ENCODE results near the gene GSAP. TPM values are rescaled to one million over a fixed set of nuclear protein-coding genes. Genes with fewer than 3 reads are reported as not detected.
A peak's percentile ranks its signal among the peaks of the same experiment; 100 is the strongest.

The GSAP gene
- total and polyA plus RNA-seq, 5 donors from 2014 or later = 1.1 to 6.8 (median 3.2) TPM

DNA sequence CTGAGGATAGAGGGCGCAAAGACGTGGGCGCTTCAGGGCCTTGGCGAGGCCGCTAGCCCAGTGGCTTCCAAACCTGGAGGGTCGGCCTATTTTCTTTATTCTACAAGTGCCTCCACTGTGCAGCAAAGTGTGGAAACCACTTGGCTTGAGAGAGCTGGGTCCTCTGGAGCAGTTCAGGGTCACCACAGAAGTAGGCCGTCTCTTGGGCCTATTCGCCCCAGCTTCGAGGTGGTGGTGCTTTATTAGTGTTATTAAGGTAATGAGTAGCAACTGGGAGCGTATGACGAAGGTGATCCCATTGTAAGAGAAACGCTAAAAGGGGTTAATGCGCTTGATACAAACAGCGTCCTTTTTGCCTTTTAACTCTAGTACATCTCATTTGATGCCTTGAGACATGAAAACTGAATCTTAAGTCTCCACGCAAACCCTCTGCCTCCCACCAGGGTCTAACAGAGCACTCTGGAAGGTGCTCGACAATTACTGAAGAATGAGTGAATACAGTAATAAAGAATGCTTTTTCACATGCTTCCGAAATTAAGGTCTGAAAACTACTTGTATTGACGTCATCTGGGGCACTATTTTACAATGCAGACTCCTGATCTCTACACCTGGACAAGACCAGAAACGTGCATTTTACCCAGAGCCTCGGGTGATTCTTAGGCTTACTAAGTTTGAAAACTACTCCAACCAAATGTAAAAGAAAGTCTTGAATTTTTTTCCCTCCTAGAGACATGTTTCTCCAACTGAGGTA lies 647 bp upstream of the GSAP start:
- Mint-ChIP-seq H3K27ac (peak overlapping the region; percentile 66 to 89 (median 67)), H3K4me3 (peak overlapping the region; percentile 82 to 87 (median 84)), H3K36me3 (no peaks in the 10 kb centered on the region), H3K27me3 (peaks cover 48% of the 10 kb centered on the region), H3K4me1 (peaks cover 14 to 24% (median 20%) of the 10 kb centered on the region in 4 donors), H3K9me3 (no peaks in the 10 kb centered on the region)
- H3K36me3 ChIP-seq (ENCODE audit: control insufficient read depth, insufficient read depth, low read length) = no peaks in the 10 kb centered on the region
- no peak for ATAC-seq (ENCODE audit: low read depth in 2 of 2)
- H3K27me3 ChIP-seq (ENCODE audit: control insufficient read depth, insufficient read depth, low read length) = peaks cover 17% of the 10 kb centered on the region
- H3K27ac ChIP-seq (ENCODE audit: insufficient read depth, low read length, poor library complexity, severe bottlenecking) = peak overlapping the region; percentile 27
- DNase-seq = peak in 1 of 3 donors; percentile 4
- H3K9me3 ChIP-seq (ENCODE audit: control insufficient read depth in 2 of 2, low read length in 2 of 2) = no peaks in the 10 kb centered on the region
- peak overlapping the region; percentile 56 for H3K4me3 ChIP-seq (ENCODE audit: low read depth, low read length)
- peaks cover 17% of the 10 kb centered on the region for H3K4me1 ChIP-seq (ENCODE audit: control insufficient read depth, insufficient read depth, low read length, poor library complexity, severe bottlenecking)

DNA sequence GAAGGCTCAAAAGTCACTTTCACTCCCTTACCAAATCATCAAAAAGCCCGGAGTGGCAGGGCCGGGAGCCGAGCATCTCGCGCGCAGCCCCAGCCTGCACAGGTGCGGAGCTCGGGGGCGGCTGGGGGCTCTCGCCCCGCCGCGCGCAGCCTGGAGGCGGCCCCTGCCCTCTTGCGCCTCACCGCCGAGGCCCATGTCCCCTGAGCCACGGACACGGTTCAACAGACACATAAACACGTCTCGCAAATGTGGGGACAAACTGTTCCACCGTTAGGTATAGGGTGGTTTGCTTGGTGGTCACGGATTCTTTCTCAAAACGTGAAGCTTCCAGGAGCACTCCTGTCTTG lies 700 bp downstream of the GSAP start:
- Histone ChIP-seq H3K4me3 (ENCODE audit: low read depth, low read length) (peak overlapping the region; percentile 63), H3K9me3 (ENCODE audit: control insufficient read depth in 2 of 2, low read length in 2 of 2) (no peaks in the 10 kb centered on the region), H3K27ac (ENCODE audit: insufficient read depth, low read length, poor library complexity, severe bottlenecking) (peak overlapping the region; percentile 27), H3K36me3 (ENCODE audit: control insufficient read depth, insufficient read depth, low read length) (no peaks in the 10 kb centered on the region), H3K4me1 (ENCODE audit: control insufficient read depth, insufficient read depth, low read length, poor library complexity, severe bottlenecking) (peaks cover 17% of the 10 kb centered on the region), H3K27me3 (ENCODE audit: control insufficient read depth, insufficient read depth, low read length) (peaks cover 17% of the 10 kb centered on the region)
- peak overlapping the region in 2 of 3 donors; percentile 46 to 86 for H3K27ac Mint-ChIP-seq
- H3K27me3 Mint-ChIP-seq = peaks cover 53% of the 10 kb centered on the region
- peak overlapping the region; percentile 78 to 91 (median 84) for H3K4me3 Mint-ChIP-seq
- no peaks in the 10 kb centered on the region for H3K36me3 Mint-ChIP-seq
- H3K9me3 Mint-ChIP-seq = no peaks in the 10 kb centered on the region
- H3K4me1 Mint-ChIP-seq = peaks cover 18 to 27% (median 22%) of the 10 kb centered on the region in 4 donors
- DNase-seq (peak in 2 of 3 donors; percentile 12 to 29), ATAC-seq (ENCODE audit: low read depth in 2 of 2) (peak; percentile 30 to 38)

DNA sequence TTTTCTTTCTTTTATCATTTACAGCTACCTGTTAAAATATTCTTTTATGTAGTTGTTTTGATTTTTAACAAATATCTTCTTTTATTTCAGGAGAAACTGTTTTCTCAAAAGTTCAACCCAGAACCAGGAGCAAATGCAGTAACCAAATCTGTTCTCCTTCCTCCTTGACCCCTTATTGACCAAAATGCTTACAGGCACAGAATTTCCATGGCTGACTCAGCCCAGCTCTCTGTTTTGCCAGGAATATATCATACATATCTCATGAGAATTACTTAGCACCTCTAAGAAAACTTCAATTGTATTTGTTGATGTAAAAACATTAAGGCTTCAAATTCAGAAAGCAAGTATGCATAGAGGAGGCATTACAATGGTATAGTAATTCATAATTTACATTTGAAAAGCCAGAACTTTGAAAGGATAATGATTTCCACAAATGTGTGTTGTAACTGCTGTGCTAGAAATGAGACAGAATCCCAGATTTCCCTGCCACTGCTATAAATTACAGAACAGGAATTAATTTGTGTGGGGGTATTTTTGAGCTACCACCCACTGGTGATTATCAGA lies 2.2 kb downstream of the GSAP start:
- Histone ChIP-seq H3K27ac (ENCODE audit: insufficient read depth, low read length, poor library complexity, severe bottlenecking) (no peak overlapping the region), H3K27me3 (ENCODE audit: control insufficient read depth, insufficient read depth, low read length) (peaks cover 14% of the 10 kb centered on the region), H3K9me3 (ENCODE audit: control insufficient read depth in 2 of 2, low read length in 2 of 2) (no peaks in the 10 kb centered on the region), H3K4me3 (ENCODE audit: low read depth, low read length) (no peak overlapping the region), H3K36me3 (ENCODE audit: control insufficient read depth, insufficient read depth, low read length) (no peaks in the 10 kb centered on the region), H3K4me1 (ENCODE audit: control insufficient read depth, insufficient read depth, low read length, poor library complexity, severe bottlenecking) (peaks cover 17% of the 10 kb centered on the region)
- DNase-seq = no peak
- peak overlapping the region in 1 of 3 donors; percentile 42 for H3K27ac Mint-ChIP-seq
- no peak for ATAC-seq (ENCODE audit: low read depth in 2 of 2)
- H3K4me3 Mint-ChIP-seq = peak overlapping the region; percentile 4 to 64 (median 38)
- H3K9me3 Mint-ChIP-seq = no peaks in the 10 kb centered on the region
- peaks cover 18 to 27% (median 22%) of the 10 kb centered on the region in 4 donors for H3K4me1 Mint-ChIP-seq
- peaks cover 59% of the 10 kb centered on the region for H3K27me3 Mint-ChIP-seq
- H3K36me3 Mint-ChIP-seq = no peaks in the 10 kb centered on the region

- DNase-seq (no peak), ATAC-seq (ENCODE audit: low read depth in 2 of 2) (no peak)
- no peak overlapping the region for H3K27ac Mint-ChIP-seq
- no peaks in the 10 kb centered on the region for H3K36me3 Mint-ChIP-seq
- peaks cover 15 to 27% (median 22%) of the 10 kb centered on the region in 4 donors for H3K4me1 Mint-ChIP-seq
- peaks cover 12% of the 10 kb centered on the region for H3K27me3 ChIP-seq (ENCODE audit: control insufficient read depth, insufficient read depth, low read length)
- no peaks in the 10 kb centered on the region for H3K9me3 Mint-ChIP-seq
- no peaks in the 10 kb centered on the region for H3K36me3 ChIP-seq (ENCODE audit: control insufficient read depth, insufficient read depth, low read length)
- H3K27me3 Mint-ChIP-seq = peaks cover 58% of the 10 kb centered on the region
- no peak overlapping the region for H3K27ac ChIP-seq (ENCODE audit: insufficient read depth, low read length, poor library complexity, severe bottlenecking)
- H3K4me3 Mint-ChIP-seq = peak overlapping the region in 1 of 4 donors; percentile 68
- peaks cover 17% of the 10 kb centered on the region for H3K4me1 ChIP-seq (ENCODE audit: control insufficient read depth, insufficient read depth, low read length, poor library complexity, severe bottlenecking)
- no peak overlapping the region for H3K4me3 ChIP-seq (ENCODE audit: low read depth, low read length)
- H3K9me3 ChIP-seq (ENCODE audit: control insufficient read depth in 2 of 2, low read length in 2 of 2) = no peaks in the 10 kb centered on the region
Observed at GRCh38 chr7:77413128-77413527, 3.0 kb downstream of the GSAP start.

GRCh38 chr7:77409739-77410547 lies 6.2 kb downstream of the GSAP start:
- DNase-seq = no peak
- H3K4me3 ChIP-seq (ENCODE audit: low read depth, low read length) = no peak overlapping the region
- H3K36me3 ChIP-seq (ENCODE audit: control insufficient read depth, insufficient read depth, low read length) = no peaks in the 10 kb centered on the region
- Mint-ChIP-seq H3K27me3 (peaks cover 57% of the 10 kb centered on the region), H3K4me3 (no peak overlapping the region), H3K27ac (no peak overlapping the region), H3K9me3 (no peaks in the 10 kb centered on the region), H3K36me3 (no peaks in the 10 kb centered on the region), H3K4me1 (peaks cover 10 to 19% (median 18%) of the 10 kb centered on the region in 4 donors)
- no peak overlapping the region for H3K27ac ChIP-seq (ENCODE audit: insufficient read depth, low read length, poor library complexity, severe bottlenecking)
- peaks cover 5% of the 10 kb centered on the region for H3K27me3 ChIP-seq (ENCODE audit: control insufficient read depth, insufficient read depth, low read length)
- no peaks in the 10 kb centered on the region for H3K9me3 ChIP-seq (ENCODE audit: control insufficient read depth in 2 of 2, low read length in 2 of 2)
- no peak for ATAC-seq (ENCODE audit: low read depth in 2 of 2)
- H3K4me1 ChIP-seq (ENCODE audit: control insufficient read depth, insufficient read depth, low read length, poor library complexity, severe bottlenecking) = no peaks in the 10 kb centered on the region

GRCh38 chr7:77409005-77409738 lies 7.0 kb downstream of the GSAP start:
- H3K4me1 Mint-ChIP-seq = peaks cover 3 to 15% (median 13%) of the 10 kb centered on the region in 4 donors
- Histone ChIP-seq H3K4me3 (ENCODE audit: low read depth, low read length) (no peak overlapping the region), H3K36me3 (ENCODE audit: control insufficient read depth, insufficient read depth, low read length) (no peaks in the 10 kb centered on the region), H3K4me1 (ENCODE audit: control insufficient read depth, insufficient read depth, low read length, poor library complexity, severe bottlenecking) (no peaks in the 10 kb centered on the region), H3K27ac (ENCODE audit: insufficient read depth, low read length, poor library complexity, severe bottlenecking) (no peak overlapping the region), H3K27me3 (ENCODE audit: control insufficient read depth, insufficient read depth, low read length) (peaks cover 5% of the 10 kb centered on the region), H3K9me3 (ENCODE audit: control insufficient read depth in 2 of 2, low read length in 2 of 2) (no peaks in the 10 kb centered on the region)
- DNase-seq (no peak), ATAC-seq (ENCODE audit: low read depth in 2 of 2) (no peak)
- H3K36me3 Mint-ChIP-seq = no peaks in the 10 kb centered on the region
- H3K4me3 Mint-ChIP-seq = peak overlapping the region in 1 of 4 donors; percentile 58
- H3K27me3 Mint-ChIP-seq = peaks cover 51% of the 10 kb centered on the region
- no peaks in the 10 kb centered on the region for H3K9me3 Mint-ChIP-seq
- no peak overlapping the region for H3K27ac Mint-ChIP-seq

- no peak overlapping the region for H3K4me3 Mint-ChIP-seq
- no peak overlapping the region for H3K4me3 ChIP-seq (ENCODE audit: low read depth, low read length)
- no peak overlapping the region for H3K27ac ChIP-seq (ENCODE audit: insufficient read depth, low read length, poor library complexity, severe bottlenecking)
- DNase-seq (no peak), ATAC-seq (ENCODE audit: low read depth in 2 of 2) (no peak)
- H3K27ac Mint-ChIP-seq = no peak overlapping the region
- no peaks in the 10 kb centered on the region for H3K9me3 Mint-ChIP-seq
- H3K36me3 ChIP-seq (ENCODE audit: control insufficient read depth, insufficient read depth, low read length) = no peaks in the 10 kb centered on the region
- peaks cover 0 to 9% (median 5%) of the 10 kb centered on the region in 4 donors for H3K4me1 Mint-ChIP-seq
- peaks cover 49% of the 10 kb centered on the region for H3K27me3 Mint-ChIP-seq
- no peaks in the 10 kb centered on the region for H3K36me3 Mint-ChIP-seq
- peaks cover 4% of the 10 kb centered on the region for H3K27me3 ChIP-seq (ENCODE audit: control insufficient read depth, insufficient read depth, low read length)
- no peaks in the 10 kb centered on the region for H3K4me1 ChIP-seq (ENCODE audit: control insufficient read depth, insufficient read depth, low read length, poor library complexity, severe bottlenecking)
- no peaks in the 10 kb centered on the region for H3K9me3 ChIP-seq (ENCODE audit: control insufficient read depth in 2 of 2, low read length in 2 of 2)
Observed at GRCh38 chr7:77407906-77408305, 8.2 kb downstream of the GSAP start.
